ENCODE results near the gene MTA3.

The MTA3 gene

DNA sequence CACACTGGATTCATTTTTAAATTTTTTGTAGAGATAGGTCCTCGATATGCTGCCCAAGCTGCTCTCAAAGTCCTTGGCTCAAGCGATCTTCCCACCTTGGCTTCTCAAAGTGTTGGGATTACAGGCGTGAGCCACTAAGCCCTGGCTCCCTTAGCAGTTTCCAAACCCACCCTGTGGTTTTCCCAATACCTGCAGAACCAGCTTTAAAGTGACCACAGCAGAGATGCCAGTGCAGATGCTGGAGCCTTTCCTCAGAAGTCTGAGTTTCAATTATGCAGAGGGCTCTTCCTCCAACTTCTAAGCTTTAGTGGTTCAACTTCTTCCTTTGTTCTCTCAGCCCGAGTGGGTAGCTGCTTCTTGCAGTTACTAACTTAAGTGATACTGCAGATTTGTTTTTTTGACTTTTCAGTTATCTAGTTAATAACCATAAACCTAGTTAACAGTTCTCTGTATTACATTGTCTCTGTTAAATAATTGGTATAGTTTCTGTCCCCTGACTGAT, 232.1 kb downstream of the MTA3 start:
- intact Hi-C loops (cut with DNase I; ENCODE audit: low total_unique reads): no loop called here
- H3K27ac ChIP-seq: no peak overlapping the region
- no peaks in the 10 kb centered on the region for H3K27me3 ChIP-seq
- no peaks in the 10 kb centered on the region for H3K9me3 ChIP-seq
- H3K4me1 ChIP-seq: peaks cover 0 to 29% (median 12%) of the 10 kb centered on the region in 4 donors
- H3K4me3 ChIP-seq: no peak overlapping the region
- no peaks in the 10 kb centered on the region for H3K36me3 ChIP-seq
- no peak for DNase-seq
- TF ChIP-seq, protein P1, sequence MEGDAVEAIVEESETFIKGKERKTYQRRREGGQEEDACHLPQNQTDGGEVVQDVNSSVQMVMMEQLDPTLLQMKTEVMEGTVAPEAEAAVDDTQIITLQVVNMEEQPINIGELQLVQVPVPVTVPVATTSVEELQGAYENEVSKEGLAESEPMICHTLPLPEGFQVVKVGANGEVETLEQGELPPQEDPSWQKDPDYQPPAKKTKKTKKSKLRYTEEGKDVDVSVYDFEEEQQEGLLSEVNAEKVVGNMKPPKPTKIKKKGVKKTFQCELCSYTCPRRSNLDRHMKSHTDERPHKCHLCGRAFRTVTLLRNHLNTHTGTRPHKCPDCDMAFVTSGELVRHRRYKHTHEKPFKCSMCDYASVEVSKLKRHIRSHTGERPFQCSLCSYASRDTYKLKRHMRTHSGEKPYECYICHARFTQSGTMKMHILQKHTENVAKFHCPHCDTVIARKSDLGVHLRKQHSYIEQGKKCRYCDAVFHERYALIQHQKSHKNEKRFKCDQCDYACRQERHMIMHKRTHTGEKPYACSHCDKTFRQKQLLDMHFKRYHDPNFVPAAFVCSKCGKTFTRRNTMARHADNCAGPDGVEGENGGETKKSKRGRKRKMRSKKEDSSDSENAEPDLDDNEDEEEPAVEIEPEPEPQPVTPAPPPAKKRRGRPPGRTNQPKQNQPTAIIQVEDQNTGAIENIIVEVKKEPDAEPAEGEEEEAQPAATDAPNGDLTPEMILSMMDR (IDR thresholded peaks at IDR 0.05): no peak

DNA sequence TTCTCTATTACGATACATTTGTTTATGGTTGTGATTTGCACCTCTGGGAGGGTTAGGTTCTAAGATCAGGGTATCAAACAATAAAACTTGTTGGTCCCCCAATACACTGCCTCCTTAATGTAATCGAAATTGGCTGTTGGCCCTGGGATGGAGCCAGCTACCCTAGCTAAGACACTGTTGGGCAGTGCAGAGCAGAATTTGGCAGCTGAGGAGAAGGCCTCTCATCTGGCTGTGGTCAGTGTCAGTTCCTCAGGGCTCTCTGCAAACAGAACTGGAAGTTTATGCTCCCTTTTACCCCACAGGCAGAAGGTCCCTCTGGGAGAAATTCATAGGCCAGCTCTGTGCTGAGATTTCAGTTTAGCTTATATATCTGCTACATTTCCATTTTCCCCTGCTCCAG, 232.5 kb downstream of the MTA3 start:
- H3K27me3 ChIP-seq: no peaks in the 10 kb centered on the region
- TF ChIP-seq, protein P1 (IDR thresholded peaks at IDR 0.05): no peak
- H3K4me3 ChIP-seq: no peak overlapping the region
- H3K4me1 ChIP-seq: peaks cover 0 to 25% (median 9%) of the 10 kb centered on the region in 4 donors
- intact Hi-C loops (cut with DNase I; ENCODE audit: low total_unique reads): no loop called here
- no peaks in the 10 kb centered on the region for H3K9me3 ChIP-seq
- peak overlapping the region; percentile 3 to 64 for H3K27ac ChIP-seq
- DNase-seq: no peak
- H3K36me3 ChIP-seq: no peaks in the 10 kb centered on the region

DNA sequence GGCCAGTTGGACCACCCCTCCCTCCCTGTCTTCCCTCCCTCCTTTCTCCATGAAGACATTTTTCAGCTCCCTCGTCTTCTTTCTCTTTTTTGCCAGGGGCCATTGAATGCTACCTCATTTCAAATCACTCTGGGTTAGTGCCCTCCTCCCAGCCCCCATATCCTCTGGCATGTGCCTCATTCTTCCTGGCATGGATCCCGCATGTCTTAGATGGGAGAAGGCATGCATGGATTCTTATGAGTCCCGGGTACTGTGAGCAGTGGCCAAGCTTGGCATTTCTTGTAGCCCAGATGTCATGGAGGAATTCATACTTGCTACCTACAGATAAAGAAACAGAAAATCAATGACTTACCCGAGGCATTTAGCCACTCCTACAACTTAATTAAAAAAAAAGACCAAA, 232.9 kb downstream of the MTA3 start:
- no peaks in the 10 kb centered on the region for H3K9me3 ChIP-seq
- H3K27me3 ChIP-seq: no peaks in the 10 kb centered on the region
- DNase-seq: no peak
- intact Hi-C loops (cut with DNase I; ENCODE audit: low total_unique reads): no loop called here
- no peaks in the 10 kb centered on the region for H3K36me3 ChIP-seq
- H3K4me3 ChIP-seq: no peak overlapping the region
- H3K4me1 ChIP-seq: peaks cover 0 to 21% (median 6%) of the 10 kb centered on the region in 4 donors
- peak overlapping the region; percentile 3 to 64 for H3K27ac ChIP-seq
- TF ChIP-seq, protein P1 (IDR thresholded peaks at IDR 0.05): no peak

DNA sequence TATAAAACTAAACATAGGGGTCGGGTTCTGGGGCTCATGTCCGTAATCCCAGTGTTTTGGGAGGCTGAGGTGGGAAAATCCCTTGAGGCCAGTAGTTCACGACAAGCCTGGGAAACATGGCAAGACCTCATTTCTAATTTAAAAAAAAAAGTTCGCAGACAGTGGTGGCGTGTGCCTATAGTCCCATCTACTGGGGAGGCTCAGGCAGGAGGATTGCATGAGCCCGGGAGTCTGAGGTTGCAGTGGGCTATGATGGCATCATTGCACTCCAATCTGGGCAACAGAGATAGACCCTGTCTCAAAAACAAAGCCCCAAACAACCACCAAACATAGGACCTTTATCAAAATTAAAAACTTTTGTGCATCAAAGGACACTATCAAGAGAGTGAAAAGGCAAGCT, 233.7 kb downstream of the MTA3 start:
- DNase-seq: no peak
- Histone ChIP-seq H3K27me3 (no peaks in the 10 kb centered on the region), H3K9me3 (no peaks in the 10 kb centered on the region), H3K4me1 (peaks cover 0 to 13% (median 4%) of the 10 kb centered on the region in 4 donors), H3K27ac (no peak overlapping the region), H3K4me3 (no peak overlapping the region), H3K36me3 (no peaks in the 10 kb centered on the region)
- TF ChIP-seq, protein P1 (IDR thresholded peaks at IDR 0.05): no peak
- intact Hi-C loops (cut with DNase I; ENCODE audit: low total_unique reads): no loop called here

DNA sequence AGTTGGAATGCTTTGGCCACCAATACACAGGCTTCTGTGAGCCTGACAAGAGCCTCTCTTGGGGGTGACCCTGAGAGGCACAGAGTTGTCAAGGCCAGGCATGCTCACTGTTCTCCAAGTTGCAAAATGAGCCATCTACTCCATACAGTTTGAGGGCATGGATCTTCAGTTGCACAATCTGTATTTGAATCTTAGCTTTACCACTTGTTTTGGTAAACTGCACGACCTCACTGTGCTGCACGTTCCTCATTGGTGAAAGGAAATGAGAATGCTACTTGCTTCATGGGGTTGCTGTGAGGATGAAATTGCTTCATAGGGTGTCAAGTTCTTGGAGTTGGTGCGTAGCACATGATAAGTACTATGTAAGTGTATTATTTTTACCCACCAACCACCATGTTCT, 235.9 kb downstream of the MTA3 start:
- intact Hi-C loops (cut with DNase I; ENCODE audit: low total_unique reads): no loop called here
- no peak for DNase-seq
- Histone ChIP-seq H3K36me3 (no peaks in the 10 kb centered on the region), H3K4me3 (no peak overlapping the region), H3K27me3 (no peaks in the 10 kb centered on the region), H3K4me1 (peaks cover 0 to 19% (median 10%) of the 10 kb centered on the region in 4 donors), H3K27ac (no peak overlapping the region), H3K9me3 (no peaks in the 10 kb centered on the region)
- TF ChIP-seq, protein P1 (IDR thresholded peaks at IDR 0.05): no peak

DNA sequence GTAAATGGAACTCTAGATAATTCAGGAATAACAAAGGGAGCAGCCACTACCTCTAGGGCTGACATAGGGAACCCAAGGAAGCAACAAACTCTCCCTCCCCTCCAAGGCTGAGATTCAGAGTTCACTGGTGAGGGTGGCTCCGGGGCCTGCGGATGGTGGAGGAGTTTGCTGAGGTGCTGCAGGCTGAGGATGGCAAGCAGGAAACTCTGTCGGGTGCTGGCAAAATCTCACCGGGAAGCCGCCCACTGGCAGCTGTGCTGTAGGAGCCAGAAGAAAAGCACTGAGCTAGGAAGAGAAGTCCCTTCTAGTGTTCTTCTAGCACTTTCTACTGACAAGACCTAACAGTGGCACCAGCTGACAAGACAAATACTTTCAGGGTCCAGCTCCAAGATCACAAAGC, 236.5 kb downstream of the MTA3 start:
- Histone ChIP-seq H3K36me3 (no peaks in the 10 kb centered on the region), H3K27ac (no peak overlapping the region), H3K4me3 (no peak overlapping the region), H3K4me1 (peaks cover 0 to 19% (median 10%) of the 10 kb centered on the region in 4 donors), H3K9me3 (no peaks in the 10 kb centered on the region), H3K27me3 (no peaks in the 10 kb centered on the region)
- no peak for DNase-seq
- TF ChIP-seq, protein P1 (IDR thresholded peaks at IDR 0.05): no peak
- intact Hi-C loops (cut with DNase I; ENCODE audit: low total_unique reads): no loop called here
